Lung (tissue), 12 donors: Measurements from ENCODE around the gene ATP11A. TPM values are rescaled to one million over a fixed set of nuclear protein-coding genes. Genes with fewer than 3 reads are reported as not detected.

ENCODE experiments used
- ATAC-seq: fragments of 200-7000 bp; cut with Tn5 transposase; one replicate; pipeline ENCODE4 v1.9.1; 2020; ENCODE audit warnings: moderate number of reproducible peaks; ENCODE audit not compliant: insufficient read depth, low FRiP score
- DNase-seq, 3 donors: peaks; one replicate each; pipeline ENCODE4 v3.0.0-alpha.2; 2013 to 2017
- H3K27ac ChIP-seq, 2 donors: one replicate each; pipeline ENCODE4 v1.5.1; 2013; ENCODE audit warnings: mild to moderate bottlenecking in 2 of 2, moderate library complexity in 2 of 2, control low read depth in 1 of 2, inconsistent platforms in 1 of 2, low read depth in 1 of 2, low read length in 1 of 2
- H3K27me3 ChIP-seq, 3 donors: one replicate each; pipeline ENCODE4 v1.5.1; 2013; ENCODE audit warnings: low read length in 2 of 3; ENCODE audit not compliant: control insufficient read depth in 3 of 3, insufficient read depth in 3 of 3
- H3K36me3 ChIP-seq, 4 donors: one replicate each; pipeline ENCODE4 v1.5.1; 2013; ENCODE audit warnings: low read length in 4 of 4, mild to moderate bottlenecking in 1 of 4, moderate library complexity in 1 of 4; ENCODE audit not compliant: control insufficient read depth in 4 of 4, insufficient read depth in 4 of 4
- H3K4me1 ChIP-seq, 5 donors: one replicate each; pipeline ENCODE4 v1.5.1; 2013; ENCODE audit warnings: low read length in 5 of 5, mild to moderate bottlenecking in 2 of 5, moderate library complexity in 1 of 5; ENCODE audit not compliant: control insufficient read depth in 5 of 5, insufficient read depth in 5 of 5
- H3K4me3 ChIP-seq: one replicate; pipeline ENCODE4 v1.5.1; 2013; ENCODE audit warnings: mild to moderate bottlenecking, control low read depth, moderate library complexity
- H3K9ac ChIP-seq, 2 donors: one replicate each; pipeline ENCODE4 v1.5.1; 2013; ENCODE audit warnings: low read length in 2 of 2, control low read depth in 1 of 2; ENCODE audit not compliant: insufficient read depth in 1 of 2
- H3K9me3 ChIP-seq, 4 donors: one replicate each; pipeline ENCODE4 v1.5.1; 2013; ENCODE audit warnings: low read length in 3 of 4, mild to moderate bottlenecking in 1 of 4, moderate library complexity in 1 of 4; ENCODE audit not compliant: control insufficient read depth in 4 of 4, insufficient read depth in 3 of 4
- CTCF ChIP-seq: IDR thresholded peaks from 2 replicates; pipeline ENCODE4 v1.5.1; 2012; ENCODE audit warnings: mild to moderate bottlenecking; ENCODE audit errors: control extremely low read depth, extremely low read depth
- WGBS, 2 donors: extraction: QIAGEN DNeasy Blood & Tissue Kit; methylation state at CpG; one replicate each; pipeline ENCODE4 v1.1.7; 2013; 5-methylcytosine and 5-hydroxymethylcytosine counted together
- polyA plus RNA-seq, 2 donors: library from polyadenylated mRNA; stranded (reverse); fragments of 200-250 nt; gene quantifications; one replicate each; pipeline ENCODE4 v1.2.1, GENCODE V29; 2013
- total RNA-seq, 2 donors: library from RNA; depleted of rRNA in 1 of 2; stranded (reverse); fragments of >200 nt in 1 of 2; gene quantifications; one replicate each; pipeline ENCODE4 v1.2.1, GENCODE V29; 2014 to 2021
- donor health status: control.
- donor health status: control.
- donor health status: Bipolar disorder and iron deficiency.
- donor health status: healthy.
- donor health status: DM: yes; HTN: yes; CAD: no.

ATP11A gene
- total and polyA plus RNA-seq, 4 donors: 46.3 to 317 (median 162) TPM

GRCh38 chr13:112804374-112804773, 114.5 kb downstream of the ATP11A start:
- Histone ChIP-seq H3K4me1 (no peaks in the 10 kb centered on the region), H3K9ac (no peak overlapping the region), H3K27me3 (no peaks in the 10 kb centered on the region), H3K36me3 (peaks cover 0 to 22% (median 2%) of the 10 kb centered on the region in 4 donors), H3K9me3 (no peaks in the 10 kb centered on the region), H3K4me3 (no peak overlapping the region), H3K27ac (no peak overlapping the region)
- ATAC-seq (no peak), DNase-seq (no peak)
- WGBS, 2 donors: 71 to 76% methylated on average over 5 of the region's 5 CpGs
- TF ChIP-seq CTCF: no peak

DNA sequence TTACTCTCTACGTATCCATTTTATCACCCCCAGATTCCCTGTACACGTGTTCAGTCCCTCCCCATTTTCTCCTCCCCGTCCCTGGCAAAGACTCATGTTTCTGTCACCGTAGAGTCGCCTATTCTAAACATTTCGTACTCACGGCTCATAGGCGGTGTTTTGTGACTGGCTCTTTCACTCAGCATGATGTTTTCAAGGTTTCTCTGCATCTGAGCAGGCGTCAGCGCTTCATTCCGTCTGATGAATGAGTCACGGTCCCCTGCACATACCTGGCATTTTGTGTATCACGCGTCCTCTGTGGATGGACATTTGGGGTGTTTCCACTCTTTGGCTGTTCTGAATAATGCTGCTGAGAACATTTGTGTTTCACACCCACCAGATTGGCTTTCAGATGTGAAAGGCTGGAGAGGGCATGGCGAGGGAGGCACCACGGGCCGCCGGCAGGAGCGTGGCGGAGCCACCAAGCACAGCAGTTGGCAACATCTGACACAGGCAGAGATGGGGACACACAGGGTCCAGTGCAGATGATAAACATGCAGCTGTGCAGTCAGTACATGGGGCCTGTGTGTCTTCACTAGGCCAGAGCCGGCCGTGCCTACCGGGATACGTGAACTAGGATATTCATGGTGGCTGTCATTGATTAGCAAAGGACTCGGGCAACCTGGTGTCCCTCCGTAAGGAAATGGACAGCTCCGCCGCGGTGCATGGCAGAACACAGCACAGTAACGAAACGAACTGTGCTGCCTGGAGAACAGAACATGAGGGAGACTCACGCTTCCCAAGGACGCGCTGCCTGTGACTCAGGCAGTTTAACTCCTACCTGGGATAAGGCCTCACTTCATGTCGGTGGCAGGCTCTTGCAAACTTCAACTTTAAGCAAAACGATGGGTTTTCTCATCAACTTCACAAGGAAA, 117.2 kb downstream of the ATP11A start:
- WGBS, 2 donors: 92% methylated on average over 36 of the region's 36 CpGs
- Histone ChIP-seq H3K36me3 (peaks cover 0 to 31% (median 4%) of the 10 kb centered on the region in 4 donors), H3K9ac (no peak overlapping the region), H3K4me1 (no peaks in the 10 kb centered on the region), H3K9me3 (no peaks in the 10 kb centered on the region), H3K27ac (no peak overlapping the region), H3K27me3 (no peaks in the 10 kb centered on the region), H3K4me3 (no peak overlapping the region)
- DNase-seq (no peak), ATAC-seq (no peak)
- TF ChIP-seq CTCF: no peak

DNA sequence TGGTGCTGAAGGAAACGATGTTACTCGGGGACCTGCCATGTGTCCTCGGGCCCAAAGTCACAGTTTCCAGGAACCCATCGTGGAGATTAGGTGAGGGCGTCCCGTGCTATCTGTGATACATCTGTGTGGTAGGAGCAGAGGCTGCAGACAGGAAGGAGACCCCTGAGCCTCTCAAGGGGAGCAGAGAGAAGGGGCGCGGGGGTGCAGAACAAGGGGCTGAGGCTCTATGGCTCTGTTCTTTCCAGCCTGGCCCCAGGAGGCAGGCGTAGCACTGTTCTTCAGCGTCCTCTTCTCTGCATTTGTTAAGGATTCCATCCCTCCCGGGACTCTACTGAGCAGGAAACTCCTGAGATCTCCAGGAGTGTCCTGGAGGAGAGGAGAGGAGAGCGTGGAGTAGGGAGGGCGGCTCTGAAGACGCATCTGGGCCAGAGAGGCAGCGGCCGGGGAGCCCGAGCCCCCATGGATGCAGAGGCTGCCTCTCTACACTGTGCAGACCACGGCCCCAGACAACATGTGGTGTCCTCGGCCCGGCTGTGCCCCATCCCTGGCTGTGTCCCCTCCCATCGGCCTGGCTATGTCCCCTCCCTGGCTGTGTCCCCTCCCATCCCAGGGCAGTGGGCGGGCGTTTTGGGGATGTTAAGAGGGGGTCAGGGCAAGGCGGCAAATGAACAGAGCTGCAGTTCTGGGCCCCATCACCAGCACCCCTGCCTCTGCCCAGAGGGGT, 118.0 kb downstream of the ATP11A start:
- 94 to 97% methylated on average over 21 to 24 of the region's 24 CpGs for whole genome bisulfite sequencing, 2 donors
- ATAC-seq (no peak), DNase-seq (no peak)
- no peak overlapping the region for H3K27ac ChIP-seq
- no peaks in the 10 kb centered on the region for H3K27me3 ChIP-seq
- H3K9me3 ChIP-seq: no peaks in the 10 kb centered on the region
- TF ChIP-seq CTCF: no peak
- no peak overlapping the region for H3K9ac ChIP-seq
- no peak overlapping the region for H3K4me3 ChIP-seq
- peaks cover 0 to 35% (median 4%) of the 10 kb centered on the region in 4 donors for H3K36me3 ChIP-seq
- no peaks in the 10 kb centered on the region for H3K4me1 ChIP-seq
